Measurements from ENCODE around the gene WWC1. TPM values are rescaled to one million over a fixed set of nuclear protein-coding genes. Genes with fewer than 3 reads are reported as not detected.

The WWC1 gene
- total RNA-seq, 1 experiment from 2014 or later, result 52.6 TPM

- Histone ChIP-seq H4K20me1 (ENCODE audit: insufficient read depth) (no peaks in the 10 kb centered on the region), H3K9ac (ENCODE audit: low read length) (no peak overlapping the region), H3K27ac (ENCODE audit: low read depth, low read length) (no peak overlapping the region), H3K36me3 (ENCODE audit: control insufficient read depth in 1 of 2, insufficient read depth in 2 of 2, low read length in 2 of 2) (peaks cover 18 to 25% of the 10 kb centered on the region in 2 experiments), H3K9me2 (ENCODE audit: insufficient read depth) (no peaks in the 10 kb centered on the region), H3K4me3 (replicated peaks in 1 of 2; ENCODE audit: low read depth in 1 of 2, low read length in 2 of 2) (no peak overlapping the region), H3K4me2 (ENCODE audit: low read length) (no peak overlapping the region), H2AFZ (ENCODE audit: low read depth, low read length, poor library complexity, severe bottlenecking) (no peak overlapping the region), H3K79me2 (ENCODE audit: insufficient read depth, low read length) (no peaks in the 10 kb centered on the region), H3K27me3 (ENCODE audit: insufficient read depth, low read length) (no peaks in the 10 kb centered on the region), H3K9me3 (ENCODE audit: control insufficient read depth in 1 of 2, insufficient read depth in 1 of 2, low read depth in 1 of 2, low read length in 2 of 2) (no peaks in the 10 kb centered on the region), H3K4me1 (ENCODE audit: control insufficient read depth in 1 of 2, insufficient read depth in 2 of 2, low read length in 2 of 2) (no peaks in the 10 kb centered on the region; a peak in 1 of 4 replicates)
- ChIA-PET RAD21 (ENCODE audit: low non-redundant PET in 1 of 2, low total read pairs in 2 of 2, uncharacterized antibody in 2 of 2, unreplicated experiment in 2 of 2) (no interaction called here), POLR2A (no interaction called here), CTCF (no interaction called here)
- BruUV-seq (replicated peaks), result no TSS peak
- ATAC-seq (no peak), DNase-seq (ENCODE audit: low read depth, low spot score) (no peak)
- intact Hi-C loops (cut with micrococcal nuclease), result no loop called here
- TF ChIP-seq REST (IDR thresholded peaks at IDR 0.05; ENCODE audit: low read depth) (no peak), CBX3 (IDR thresholded peaks at IDR 0.05; ENCODE audit: low read depth) (no peak), RAD21 (IDR thresholded peaks at IDR 0.05; ENCODE audit: low read depth) (no peak), SP1 (IDR thresholded peaks at IDR 0.05; ENCODE audit: low read depth) (no peak), CEBPB (IDR thresholded peaks at IDR 0.05; ENCODE audit: low read depth) (no peak)
Measured at GRCh38 chr5:168443950-168444700, 152.7 kb downstream of the WWC1 start.
